KG1 (cell line): ENCODE data around the gene CECR2.

Experiments used
- DNase-seq: peaks from one replicate; lab custom pipeline; 2025; lab: John Stamatoyannopoulos, UW

CECR2 gene

DNA sequence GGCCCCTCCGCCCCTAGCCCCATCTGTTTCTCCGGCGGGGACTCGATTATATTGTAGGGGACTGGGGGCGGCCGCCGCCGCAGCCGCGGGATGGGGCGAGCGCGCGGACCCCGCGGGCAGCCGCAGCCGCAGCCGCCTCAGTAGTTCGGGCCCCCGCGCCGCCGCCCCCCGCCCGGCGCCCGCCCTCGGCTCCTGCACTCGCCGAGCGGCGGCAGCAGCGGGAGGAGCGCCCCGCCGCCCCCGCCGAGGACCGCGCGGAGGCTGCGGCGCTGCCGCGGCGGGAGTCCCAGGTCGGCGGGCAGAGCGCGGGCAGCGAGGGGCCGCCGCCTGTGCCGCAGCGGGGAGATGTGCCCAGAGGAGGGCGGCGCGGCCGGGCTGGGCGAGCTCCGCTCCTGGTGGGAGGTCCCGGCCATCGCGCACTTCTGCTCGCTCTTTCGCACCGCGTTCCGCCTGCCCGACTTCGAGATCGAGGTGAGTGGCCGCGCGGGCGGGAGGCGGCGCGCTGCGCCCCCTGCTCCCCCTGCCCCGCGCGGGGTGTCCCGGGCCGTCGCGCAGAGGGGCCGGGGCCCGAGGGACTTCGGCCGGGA is at the start of gene CECR2:
CECR2 (plus strand) TSS at position 22 of the 587 bp plus-strand sequence; CDS start at position 346, 324 bp downstream.
- no peak for DNase-seq

DNA sequence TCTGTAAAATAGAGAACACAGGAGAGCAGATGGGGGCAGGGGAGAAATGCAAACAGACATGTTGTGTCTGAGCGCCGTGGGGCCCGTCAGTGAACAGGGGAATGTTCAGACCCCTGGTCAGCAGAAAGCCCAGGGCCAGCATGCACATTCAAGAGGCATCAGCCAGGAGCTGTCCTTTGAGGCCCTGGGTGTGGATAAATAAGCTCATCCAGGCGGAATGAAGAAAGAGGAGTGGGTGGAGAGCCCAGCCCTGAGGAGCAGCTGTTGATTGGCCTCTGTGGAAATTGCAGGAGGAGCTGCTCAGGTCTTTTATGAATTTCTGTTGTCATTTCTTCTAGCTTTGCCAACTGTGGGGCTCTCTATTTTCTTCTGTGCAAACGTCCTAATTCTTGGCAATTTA is 49.7 kb upstream of the CECR2 start:
- no peak for DNase-seq

DNA sequence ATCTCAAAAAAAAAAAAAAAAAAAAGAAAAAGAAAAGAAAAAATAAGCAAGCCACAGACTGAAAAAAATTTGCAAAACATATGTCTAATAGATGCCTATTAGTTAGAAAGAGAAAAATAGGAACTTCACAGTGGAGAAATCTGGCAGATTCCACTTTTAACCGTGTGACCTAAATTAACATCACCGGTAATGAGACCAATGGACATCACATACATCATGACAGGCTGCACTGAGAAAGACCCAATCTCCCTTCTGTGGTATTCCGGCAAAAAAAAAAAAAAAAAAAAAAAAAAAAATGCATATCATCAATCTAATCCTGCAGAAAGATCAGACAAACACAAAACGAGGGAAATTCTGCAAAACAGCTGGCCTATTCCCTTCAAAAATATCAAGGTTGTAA is 46.7 kb upstream of the CECR2 start:
- DNase-seq = no peak

GRCh38 chr22:17331690-17332089 is 37.6 kb upstream of the CECR2 start:
- DNase-seq = no peak

DNA sequence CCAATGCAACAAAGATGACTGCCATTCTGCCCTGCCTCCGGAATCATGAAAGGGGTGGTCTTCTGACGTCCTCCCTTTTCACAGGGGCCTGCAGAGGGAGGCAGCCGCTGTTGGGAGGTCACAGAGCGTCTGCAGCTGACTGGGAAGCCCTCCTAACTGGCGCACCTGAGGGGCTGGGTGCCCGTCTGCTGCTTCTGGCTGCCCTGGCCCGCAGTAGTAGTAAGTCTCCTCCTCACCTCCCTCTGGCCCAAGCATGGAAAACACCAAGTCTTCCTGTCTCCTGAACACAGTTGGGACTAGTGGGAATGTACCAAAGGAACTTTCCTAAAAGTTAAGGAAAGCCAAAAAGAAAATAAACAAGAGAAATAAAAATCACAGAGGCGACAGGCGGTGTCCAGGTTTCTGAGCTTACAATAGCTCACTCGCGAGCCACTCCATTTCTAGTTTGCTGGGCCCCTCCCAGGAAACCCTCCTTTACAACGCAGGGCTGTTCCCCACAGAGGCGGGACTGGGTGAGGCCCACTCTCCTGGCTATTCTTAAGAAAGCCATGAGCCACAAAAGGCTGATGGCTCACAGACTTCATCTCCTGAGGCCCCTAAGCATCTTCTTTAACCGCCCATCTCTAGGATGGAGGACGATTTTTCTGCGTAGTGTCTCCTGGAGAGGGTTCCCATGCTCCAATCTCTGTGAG is 37.0 kb upstream of the CECR2 start:
- no peak for DNase-seq

DNA sequence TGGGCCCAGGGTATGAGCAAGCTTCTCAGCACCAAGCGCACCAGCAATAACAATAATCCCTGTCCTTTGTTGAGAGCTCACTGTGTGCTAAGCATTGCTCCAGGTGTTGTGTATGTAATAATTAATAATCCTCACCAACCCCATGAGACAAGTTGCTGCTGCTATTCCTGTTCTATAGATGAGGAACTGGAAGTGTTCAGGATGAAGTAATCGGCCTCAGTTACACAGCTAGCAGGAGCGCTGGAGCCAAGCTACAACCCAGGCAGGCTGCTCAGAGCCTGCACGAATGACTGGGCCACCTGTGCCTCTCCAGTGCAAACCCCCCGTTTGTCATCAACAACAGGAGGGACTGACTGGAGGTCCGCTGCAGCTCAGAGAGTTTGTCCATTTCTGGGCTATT is 35.2 kb upstream of the CECR2 start:
- DNase-seq = no peak

DNA sequence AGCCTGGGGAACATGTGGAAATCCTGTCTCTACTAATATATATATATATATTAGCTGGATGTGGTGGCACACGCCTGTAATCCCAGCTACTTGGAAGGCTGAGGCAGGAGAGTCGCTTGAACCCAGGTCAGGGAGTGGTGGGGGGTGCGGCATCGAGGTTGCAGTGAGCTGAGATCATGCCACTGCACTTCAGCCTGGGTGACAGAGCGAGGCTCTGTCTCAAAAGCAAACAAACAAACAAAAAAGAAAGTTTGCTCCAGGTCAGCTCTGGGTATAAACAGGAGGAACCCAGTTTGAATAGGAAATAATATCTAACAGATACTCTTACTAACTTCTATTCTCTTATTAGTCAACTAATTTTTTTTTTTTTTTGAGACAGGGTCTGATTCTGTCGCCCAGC is 34.3 kb upstream of the CECR2 start:
- DNase-seq = no peak

- no peak for DNase-seq
Observed at GRCh38 chr22:17336061-17336460, 33.2 kb upstream of the CECR2 start.

- DNase-seq = no peak
Observed at GRCh38 chr22:17337639-17338038, 31.6 kb upstream of the CECR2 start.

DNA sequence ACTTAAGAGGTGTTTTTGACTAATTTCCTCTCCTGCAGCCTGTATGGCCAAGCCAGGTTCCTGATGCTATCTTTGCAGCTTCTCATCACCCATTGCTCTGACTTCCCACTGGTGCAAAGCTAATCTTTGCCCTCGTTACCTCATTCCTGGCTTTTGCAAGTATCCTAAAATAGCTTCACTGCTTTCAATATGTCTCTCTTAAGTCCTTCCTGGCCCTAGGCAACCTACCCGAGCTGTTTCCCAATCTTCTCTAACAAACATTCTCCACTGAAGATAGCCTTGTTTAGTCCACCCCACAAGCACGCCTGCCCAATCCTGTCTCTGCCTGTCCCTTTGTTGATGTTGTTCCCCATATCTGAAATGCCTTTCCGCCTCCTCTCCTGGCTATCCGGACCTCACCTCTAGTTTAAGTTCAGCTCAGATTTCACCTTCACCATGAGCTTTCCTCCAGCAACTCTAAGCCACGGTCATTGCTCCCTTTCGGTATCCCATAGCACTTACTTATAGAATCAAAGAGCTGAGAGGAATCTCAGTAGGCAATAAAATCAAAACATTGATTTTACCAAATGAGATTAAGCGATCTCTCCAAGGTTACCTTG is 30.1 kb upstream of the CECR2 start:
- no peak for DNase-seq

DNA sequence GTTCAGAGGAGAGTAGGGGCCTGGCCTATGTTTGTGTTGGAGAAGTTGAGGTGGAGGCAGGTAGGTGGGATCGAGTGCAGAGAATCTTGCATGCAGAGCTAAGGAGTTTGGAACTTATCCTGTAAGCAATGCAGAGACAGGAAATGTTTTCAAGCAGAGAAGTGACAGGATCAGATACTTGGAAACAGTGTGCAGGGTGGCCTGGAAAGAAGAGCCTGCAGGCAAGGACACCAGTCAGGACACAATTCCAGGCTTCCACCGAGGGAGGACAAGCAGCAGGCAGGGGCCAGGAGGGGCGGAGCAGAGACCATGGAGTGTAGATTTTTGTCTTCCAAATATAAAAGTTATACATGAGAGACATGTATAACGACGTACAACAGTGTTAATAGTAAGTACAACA is 26.9 kb upstream of the CECR2 start:
- DNase-seq = no peak

DNA sequence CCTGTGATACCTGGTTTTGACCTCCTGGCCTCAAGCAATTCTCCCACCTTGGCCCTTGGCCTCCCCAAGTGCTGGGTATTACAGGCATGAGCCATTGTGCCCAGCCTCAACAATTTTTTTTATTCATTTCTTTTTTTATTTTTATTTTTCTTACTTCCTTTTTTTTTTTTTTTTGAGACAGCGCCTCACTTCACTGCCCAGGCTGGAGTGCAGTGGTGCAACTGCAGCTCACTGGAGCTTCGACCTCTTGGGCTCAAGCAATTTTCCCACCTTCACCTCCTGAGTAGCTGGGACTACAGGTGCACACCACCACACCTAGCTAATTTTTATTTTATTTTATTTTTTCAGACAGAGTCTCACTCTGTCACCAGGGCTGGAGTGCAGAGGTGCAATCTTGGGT is 25.5 kb upstream of the CECR2 start:
- DNase-seq = no peak

- DNase-seq = no peak
Observed at GRCh38 chr22:17346578-17346977, 22.7 kb upstream of the CECR2 start.

GRCh38 chr22:17347724-17348123 is 21.5 kb upstream of the CECR2 start:
- no peak for DNase-seq

DNA sequence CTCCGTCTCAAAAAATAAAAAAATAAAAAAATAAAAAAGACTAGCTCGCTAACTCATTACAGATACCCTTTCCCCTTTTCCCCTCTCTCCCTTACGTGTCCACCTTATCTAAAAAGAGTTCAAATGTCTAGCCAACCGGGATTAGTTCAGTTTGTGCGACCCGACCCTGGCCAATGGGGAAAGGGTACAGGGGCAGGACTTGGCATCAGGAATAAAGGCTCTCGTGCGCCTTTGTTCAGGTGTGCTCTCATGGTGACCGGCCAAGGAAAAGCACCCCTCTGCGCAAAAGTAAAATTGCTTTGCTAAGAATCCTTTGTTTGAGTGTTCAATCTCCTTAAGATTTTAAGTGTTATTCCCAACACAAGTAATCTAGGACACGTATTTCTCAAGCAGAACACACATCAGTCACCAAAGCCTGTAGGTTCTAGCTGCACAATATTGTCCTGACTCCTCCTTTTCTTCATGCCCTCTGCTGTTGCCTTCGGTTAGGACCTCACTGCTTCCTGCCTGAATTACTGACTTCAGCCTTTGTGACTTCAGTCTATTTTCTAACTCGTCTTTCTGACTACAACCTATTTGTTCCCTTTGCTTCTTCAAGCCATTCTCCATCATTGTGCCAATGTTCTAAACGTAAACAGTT is 20.7 kb upstream of the CECR2 start:
- DNase-seq = no peak

- no peak for DNase-seq
Observed at GRCh38 chr22:17349172-17349571, 20.1 kb upstream of the CECR2 start.

DNA sequence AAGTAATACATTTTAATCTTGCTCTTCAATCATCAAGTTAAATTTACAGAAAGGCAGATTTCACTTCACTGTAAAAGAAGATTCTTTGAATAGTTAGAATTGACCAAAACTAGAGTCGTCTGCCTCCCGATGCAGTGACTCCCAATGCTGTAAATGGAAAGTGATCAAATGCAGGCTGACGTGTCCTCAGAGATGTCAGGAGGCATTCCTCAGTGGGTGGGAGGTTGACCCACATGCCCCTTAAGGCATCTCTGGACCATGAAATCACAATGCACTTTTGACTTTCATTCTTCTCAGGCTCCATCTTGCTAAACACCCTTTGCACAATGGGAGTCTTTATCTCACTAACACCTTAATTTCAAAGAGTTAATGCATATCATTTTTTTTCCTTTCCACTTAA is 19.0 kb upstream of the CECR2 start:
- no peak for DNase-seq

DNA sequence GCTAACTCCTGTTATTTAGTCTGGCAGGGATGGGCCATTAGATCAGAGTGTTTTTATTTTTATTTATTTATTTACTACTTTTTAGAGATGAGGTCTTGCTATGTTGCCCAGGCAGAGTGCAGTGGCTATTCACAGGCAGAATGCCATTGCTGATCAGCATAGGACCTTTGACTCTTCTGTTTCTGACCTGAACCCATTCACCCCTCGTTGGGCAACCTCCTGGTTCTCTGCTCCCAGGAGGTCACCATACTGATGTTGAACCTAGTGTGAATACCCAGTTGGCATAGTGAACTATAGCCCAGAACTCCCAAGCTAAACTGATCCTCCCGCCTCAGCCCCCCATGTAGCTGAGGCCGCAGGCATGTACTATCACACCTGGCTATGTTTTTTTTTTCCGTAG is 16.5 kb upstream of the CECR2 start:
- no peak for DNase-seq

- DNase-seq = no peak
Observed at GRCh38 chr22:17357688-17358087, 11.6 kb upstream of the CECR2 start.

DNA sequence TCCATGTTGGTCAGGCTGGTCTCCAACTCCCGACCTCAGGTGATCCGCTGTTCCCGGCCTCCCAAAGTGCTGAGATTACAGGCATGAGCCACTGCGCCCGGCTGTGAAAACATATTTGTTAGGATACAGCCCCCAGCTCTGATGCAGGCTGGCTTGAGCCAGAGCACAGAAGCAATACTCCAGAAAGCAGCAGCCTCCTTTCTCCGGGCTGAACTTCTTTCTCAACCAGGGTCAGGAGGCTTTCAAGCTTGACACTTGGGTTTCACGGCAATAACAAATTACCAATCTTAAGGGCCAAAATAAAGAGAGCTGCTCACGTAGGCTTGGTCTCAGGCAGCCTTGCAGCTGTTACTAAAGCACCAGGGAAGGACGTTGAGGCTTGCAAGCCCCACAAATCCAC is 10.8 kb upstream of the CECR2 start:
- DNase-seq = no peak

GRCh38 chr22:17359501-17359900 is 9.8 kb upstream of the CECR2 start:
- no peak for DNase-seq

- DNase-seq = no peak
Observed at GRCh38 chr22:17366329-17366728, 2.9 kb upstream of the CECR2 start.

DNA sequence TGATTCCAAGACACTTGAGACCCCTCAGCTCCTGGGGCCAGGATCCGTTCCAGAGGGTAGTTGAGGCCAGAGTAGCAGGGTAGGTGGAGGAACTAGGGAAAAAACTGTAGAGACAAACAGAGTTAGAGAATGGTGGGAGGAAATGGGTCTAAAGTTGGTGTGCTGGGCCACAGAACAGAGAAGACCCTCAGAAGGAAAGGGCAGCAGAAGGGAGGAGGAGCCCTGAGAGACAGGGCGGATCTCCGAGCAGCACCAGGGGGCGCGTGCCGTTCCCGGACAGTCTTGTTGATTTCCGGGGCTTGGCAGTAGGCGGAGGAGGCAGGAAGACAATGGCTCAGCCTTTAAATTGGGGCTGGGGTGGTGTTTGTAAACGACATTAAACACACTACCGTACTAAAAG is 2.4 kb upstream of the CECR2 start:
- no peak for DNase-seq
